ENCODE data around the gene COPS3.

The COPS3 gene

GRCh38 chr17:17315142-17315821 lies 34.2 kb upstream of the COPS3 start:
- no peak for TF ChIP-seq CTCF (IDR thresholded peaks at IDR 0.05)
- Mint-ChIP-seq H3K4me1 (no peaks in the 10 kb centered on the region), H3K9me3 (peaks cover 7% of the 10 kb centered on the region), H3K36me3 (ENCODE audit: low read depth) (peaks cover 19% of the 10 kb centered on the region), H3K27me3 (ENCODE audit: low read depth, poor library complexity) (no peaks in the 10 kb centered on the region), H3K4me3 (no peak overlapping the region), H3K27ac (no peak overlapping the region)
- DNase-seq, result no peak

GRCh38 chr17:17314501-17315071 lies 33.5 kb upstream of the COPS3 start:
- Mint-ChIP-seq H3K27ac (peak overlapping the region; percentile 68), H3K36me3 (ENCODE audit: low read depth) (peaks cover 25% of the 10 kb centered on the region), H3K4me3 (no peak overlapping the region), H3K9me3 (peaks cover 12% of the 10 kb centered on the region), H3K4me1 (no peaks in the 10 kb centered on the region), H3K27me3 (ENCODE audit: low read depth, poor library complexity) (no peaks in the 10 kb centered on the region)
- TF ChIP-seq CTCF (IDR thresholded peaks at IDR 0.05), result no peak
- DNase-seq, result no peak

- Mint-ChIP-seq H3K9me3 (peaks cover 12% of the 10 kb centered on the region), H3K36me3 (ENCODE audit: low read depth) (peaks cover 36% of the 10 kb centered on the region), H3K27ac (no peak overlapping the region), H3K27me3 (ENCODE audit: low read depth, poor library complexity) (no peaks in the 10 kb centered on the region), H3K4me1 (no peaks in the 10 kb centered on the region), H3K4me3 (no peak overlapping the region)
- peak; percentile 44 for TF ChIP-seq CTCF (IDR thresholded peaks at IDR 0.05)
- peak; percentile 38 for DNase-seq
Measured at GRCh38 chr17:17313350-17313991, 32.4 kb upstream of the COPS3 start.

- H3K36me3 Mint-ChIP-seq (ENCODE audit: low read depth), result peaks cover 36% of the 10 kb centered on the region
- no peak overlapping the region for H3K27ac Mint-ChIP-seq
- no peak for DNase-seq
- no peak overlapping the region for H3K4me3 Mint-ChIP-seq
- H3K4me1 Mint-ChIP-seq, result peaks cover 17% of the 10 kb centered on the region
- TF ChIP-seq CTCF (IDR thresholded peaks at IDR 0.05), result no peak
- peaks cover 6% of the 10 kb centered on the region for H3K27me3 Mint-ChIP-seq (ENCODE audit: low read depth, poor library complexity)
- H3K9me3 Mint-ChIP-seq, result peaks cover 12% of the 10 kb centered on the region
Measured at GRCh38 chr17:17309356-17309755, 28.3 kb upstream of the COPS3 start.

GRCh38 chr17:17305281-17305801 lies 24.3 kb upstream of the COPS3 start:
- Mint-ChIP-seq H3K36me3 (ENCODE audit: low read depth) (peaks cover 22% of the 10 kb centered on the region), H3K27me3 (ENCODE audit: low read depth, poor library complexity) (peaks cover 12% of the 10 kb centered on the region), H3K4me3 (peak overlapping the region; percentile 81), H3K4me1 (peaks cover 32% of the 10 kb centered on the region), H3K9me3 (peaks cover 5% of the 10 kb centered on the region), H3K27ac (no peak overlapping the region)
- DNase-seq, result peak; percentile 19
- TF ChIP-seq CTCF (IDR thresholded peaks at IDR 0.05), result no peak
